GM18505 (cell line): ENCODE results near the gene GPR35.

Source experiments
- ATAC-seq: cut with Tn5 transposase; IDR thresholded peaks from one replicate; pipeline ENCODE4 v1.9.1; 2021; ENCODE audit not compliant: unreplicated experiment
- POLR2A ChIP-seq: IDR thresholded peaks from 4 replicates; pipeline ENCODE4 v1.6.1; 2011; ENCODE audit warnings: borderline replicate concordance; ENCODE audit not compliant: insufficient read depth, insufficient read length; ENCODE audit errors: extremely low read depth

GPR35 gene

GRCh38 chr2:240618776-240619175, 6.5 kb upstream of the GPR35 start:
- TF ChIP-seq POLR2A: no peak
- no peak for ATAC-seq

DNA sequence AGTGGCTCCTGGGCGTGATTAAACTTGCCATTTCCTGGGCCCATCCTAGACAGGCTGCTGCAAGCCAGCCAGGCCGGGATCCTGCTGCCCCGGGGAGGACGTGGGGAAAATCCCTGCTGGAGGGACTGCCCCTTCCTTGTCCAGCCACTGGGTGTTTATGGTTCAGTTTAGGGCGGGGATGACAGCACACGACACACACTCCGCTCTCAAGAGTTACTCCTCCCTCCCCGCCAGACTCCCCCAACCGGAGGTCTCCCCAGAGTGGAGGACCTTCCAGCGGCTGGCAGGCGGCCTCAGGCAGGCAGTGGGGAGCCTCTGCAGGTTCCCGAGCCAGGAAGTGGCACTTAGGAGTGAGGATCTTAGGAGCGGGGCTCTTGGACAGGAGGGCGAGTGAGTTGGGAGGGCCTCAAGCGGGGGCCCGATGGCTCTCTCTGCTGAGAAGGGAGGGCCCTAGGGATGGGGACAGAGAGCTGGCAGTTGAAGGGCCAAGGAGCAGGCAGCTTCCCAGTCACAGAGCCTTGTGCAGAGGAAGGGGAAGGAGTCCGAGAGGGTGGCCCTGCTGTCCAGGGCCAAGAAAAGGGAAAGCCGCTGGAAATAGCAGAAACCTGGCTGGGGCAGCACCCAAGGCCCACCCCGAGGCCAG, 5.7 kb upstream of the GPR35 start:
- ATAC-seq: no peak

DNA sequence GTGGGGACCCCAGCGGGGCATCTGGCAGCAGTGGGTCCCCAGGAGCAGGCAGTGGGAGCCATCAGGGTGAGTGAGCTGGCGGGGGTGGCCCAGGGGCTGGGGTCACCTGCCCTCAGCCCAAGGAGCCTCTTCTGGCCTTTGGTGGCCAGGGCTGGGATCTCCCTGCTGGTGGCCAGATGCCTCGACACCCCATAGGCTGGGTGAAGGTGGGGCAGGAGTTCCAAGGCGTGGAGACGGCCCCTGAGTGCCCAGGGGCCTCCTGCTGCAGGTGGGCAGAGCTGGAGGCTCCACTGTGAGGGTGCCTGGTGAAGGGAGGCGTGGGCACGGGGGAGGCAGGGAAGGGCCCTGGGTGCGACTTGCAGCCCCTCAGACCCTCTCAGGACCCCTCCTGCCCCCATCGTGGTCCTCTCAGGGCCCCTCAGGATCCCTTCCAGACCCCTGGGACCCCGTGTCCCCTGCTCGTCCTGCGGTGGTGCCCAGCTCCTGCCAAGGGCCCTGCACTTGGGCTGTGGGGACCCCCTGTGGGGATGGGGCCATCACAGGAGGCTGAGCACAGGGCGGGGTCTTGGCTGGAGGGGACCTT, 5.0 kb upstream of the GPR35 start:
- no peak for TF ChIP-seq POLR2A
- ATAC-seq: no peak

More for the DNA sequence above, 5.7 kb upstream of the GPR35 start:
- no peak for TF ChIP-seq POLR2A

GRCh38 chr2:240620859-240621258, 4.4 kb upstream of the GPR35 start:
- TF ChIP-seq POLR2A: no peak
- no peak for ATAC-seq

- TF ChIP-seq POLR2A: no peak
- no peak for ATAC-seq
Measured at GRCh38 chr2:240622060-240622411, 3.2 kb upstream of the GPR35 start.

GRCh38 chr2:240622531-240623235, 2.6 kb upstream of the GPR35 start:
- ATAC-seq: no peak
- TF ChIP-seq POLR2A: no peak

DNA sequence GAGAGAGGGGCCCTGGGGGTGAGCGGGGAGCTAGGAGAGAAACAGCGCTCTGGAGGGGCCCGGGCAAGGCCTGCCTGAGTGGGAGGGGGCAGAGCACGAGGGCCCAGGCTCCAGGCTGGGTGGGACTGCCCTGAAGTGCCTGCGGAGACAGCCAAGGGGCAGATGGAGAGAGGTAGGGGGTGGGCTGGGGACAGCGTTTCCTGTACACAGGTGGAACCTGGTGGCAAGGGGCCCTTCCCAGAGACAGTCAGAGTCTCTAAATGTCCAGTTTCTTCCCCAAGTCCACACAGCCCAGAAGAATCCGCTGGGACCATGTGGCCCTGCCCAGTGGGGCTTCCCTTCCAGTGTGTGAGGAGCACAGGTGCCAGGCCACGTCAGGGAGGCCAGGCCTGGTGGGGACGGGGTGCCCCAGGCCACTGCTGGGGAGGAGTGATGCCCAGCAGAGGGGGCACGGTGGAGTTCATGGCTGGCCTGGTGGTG, 1.7 kb upstream of the GPR35 start:
- ATAC-seq: no peak
- no peak for TF ChIP-seq POLR2A

GRCh38 chr2:240624011-240624949, 1.0 kb upstream of the GPR35 start:
- no peak for ATAC-seq
- no peak for TF ChIP-seq POLR2A

DNA sequence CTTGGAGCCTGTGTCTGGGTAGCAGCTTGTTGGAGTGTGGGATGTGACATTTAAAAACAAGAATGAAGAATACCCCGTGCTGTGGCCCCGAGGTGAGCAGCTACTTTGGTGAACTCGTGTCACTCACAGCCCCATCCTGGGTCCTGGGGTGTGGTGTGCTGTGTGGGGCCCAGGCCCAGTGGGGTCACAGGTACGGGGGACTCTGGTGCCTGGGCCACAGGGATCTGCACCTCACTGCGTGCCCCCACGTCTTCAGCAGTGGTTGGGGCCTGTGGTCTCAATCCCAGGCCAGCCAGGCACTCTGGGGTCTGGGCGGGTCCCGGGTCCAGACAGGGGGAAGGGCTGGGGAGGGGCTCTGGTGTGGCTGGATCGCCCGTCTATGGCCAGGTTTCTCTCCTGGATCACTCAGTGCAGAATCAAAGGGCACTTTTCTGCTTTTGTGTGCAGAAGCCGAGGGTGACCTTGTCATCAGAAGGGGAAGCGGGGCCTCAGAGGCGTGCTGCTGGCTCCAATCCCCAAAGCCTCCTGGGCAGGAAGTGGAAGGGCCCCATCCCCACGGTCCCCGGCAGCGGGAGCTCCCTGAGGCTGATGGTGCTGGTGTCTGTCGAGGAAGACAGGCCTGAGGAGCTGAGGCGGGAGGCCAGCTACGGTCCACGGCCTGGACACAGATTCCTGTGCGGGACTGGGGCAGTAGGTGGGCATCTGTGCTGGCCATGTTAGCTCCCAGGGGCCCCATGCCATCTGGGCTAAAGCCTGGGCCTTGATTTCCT, 1.4 kb downstream of the GPR35 start:
- no peak for TF ChIP-seq POLR2A

GRCh38 chr2:240627736-240628506, 2.6 kb downstream of the GPR35 start:
- no peak for TF ChIP-seq POLR2A

More for the DNA sequence above, 1.4 kb downstream of the GPR35 start:
- ATAC-seq: no peak

GRCh38 chr2:240628507-240628807, 3.2 kb downstream of the GPR35 start:
- no peak for TF ChIP-seq POLR2A
- no peak for ATAC-seq

More at GRCh38 chr2:240627736-240628506, 2.6 kb downstream of the GPR35 start:
- ATAC-seq: no peak
